NCI-H345 (cell line): ENCODE results near the gene SKI.
"Not testable (repeated sequence)": the region's sequence is repeated elsewhere in the genome, so short reads cannot be mapped to it uniquely, and the experiment has no call there.

Experiments
- DNase-seq: peaks from one replicate; lab custom pipeline; 2025; lab: John Stamatoyannopoulos, UW

SKI gene

GRCh38 chr1:2294033-2294724 lies 66.1 kb downstream of the SKI start:
- DNase-seq: no peak

GRCh38 chr1:2294725-2295078 lies 66.6 kb downstream of the SKI start:
- no peak for DNase-seq

- no peak for DNase-seq
Observed at GRCh38 chr1:2295526-2295925, 67.4 kb downstream of the SKI start.

DNA sequence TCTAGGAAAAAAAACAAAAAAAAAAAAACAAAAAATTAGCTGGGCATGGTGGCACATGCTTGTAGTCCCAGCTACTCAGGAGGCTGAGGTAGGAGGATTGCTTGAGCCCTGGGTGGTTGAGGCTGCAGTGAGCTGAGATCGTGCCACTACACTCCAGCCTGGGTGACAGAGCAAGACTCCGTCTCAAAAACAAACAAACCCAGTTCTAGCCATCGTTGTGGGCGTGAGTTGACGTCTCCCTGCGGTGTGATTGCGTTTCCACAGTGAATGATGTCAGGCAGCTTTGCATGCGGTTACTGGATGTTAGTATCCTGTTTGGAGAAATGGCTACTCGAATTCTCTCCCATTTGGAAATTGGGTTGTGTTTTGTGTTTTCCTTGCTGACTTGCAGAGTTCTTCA lies 68.1 kb downstream of the SKI start:
- DNase-seq: not testable (repeated sequence)

- DNase-seq: no peak
Observed at GRCh38 chr1:2296614-2297013, 68.5 kb downstream of the SKI start.

- DNase-seq: no peak
Observed at GRCh38 chr1:2297246-2298011, 69.3 kb downstream of the SKI start.

DNA sequence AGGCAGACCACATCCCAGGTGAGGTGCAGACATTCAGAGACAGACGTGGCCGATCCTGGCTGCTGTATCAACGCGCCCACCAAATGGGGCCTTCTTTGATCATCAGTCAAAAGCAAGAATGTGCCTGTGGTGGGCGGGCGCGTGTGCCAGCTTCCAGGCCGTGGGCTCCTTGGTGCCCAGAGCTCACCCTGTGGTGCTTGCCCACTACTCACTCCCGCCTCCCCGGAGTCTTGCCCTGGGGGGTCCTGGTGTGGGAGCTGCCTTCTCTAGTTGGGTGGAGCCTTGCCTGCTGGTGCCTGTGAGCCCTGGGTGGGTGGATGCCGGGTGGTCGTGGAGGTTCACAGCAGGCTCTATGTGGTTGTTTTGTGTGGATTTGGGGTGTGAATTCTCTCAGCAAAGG lies 70.6 kb downstream of the SKI start:
- no peak for DNase-seq

- DNase-seq: no peak
Observed at GRCh38 chr1:2299131-2299627, 71.1 kb downstream of the SKI start.

DNA sequence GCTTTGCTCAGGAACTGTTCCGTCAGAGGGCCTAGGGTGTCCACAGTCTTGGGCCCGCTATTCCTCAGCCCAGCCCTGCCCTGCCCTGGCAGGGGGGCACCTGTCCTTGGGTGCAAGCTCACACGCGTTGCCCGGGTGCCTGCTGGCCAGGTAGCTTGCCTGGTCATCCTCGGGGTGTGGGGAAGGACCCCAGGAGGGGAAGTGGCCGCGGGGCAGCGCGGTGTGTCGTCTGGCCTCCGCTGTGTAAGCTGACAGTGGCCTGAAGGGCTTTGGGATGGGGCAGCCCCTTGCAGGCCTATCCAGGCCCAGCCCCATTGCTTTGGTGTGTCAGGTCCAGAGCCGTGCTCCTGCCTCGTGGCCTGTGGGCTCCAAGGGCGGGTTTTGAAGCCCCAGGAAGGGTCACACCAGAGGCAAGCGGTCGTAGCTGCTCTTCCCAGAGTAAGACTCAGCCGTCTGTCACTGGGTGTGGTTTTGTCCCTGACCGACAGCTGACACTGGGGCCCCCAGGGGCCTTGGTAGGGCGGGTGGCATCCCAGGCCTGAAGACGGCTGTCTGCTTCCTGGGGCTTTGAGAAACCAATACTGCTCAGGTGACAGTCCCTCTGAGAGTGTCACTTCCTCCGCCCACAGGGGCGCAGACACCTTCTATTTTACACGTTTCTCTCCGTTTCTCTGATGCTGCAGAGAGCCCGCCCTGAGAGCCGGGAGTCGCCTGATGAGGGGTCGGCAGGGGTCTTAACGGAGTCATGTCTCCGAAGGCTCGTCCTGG lies 72.1 kb downstream of the SKI start:
- no peak for DNase-seq

GRCh38 chr1:2300851-2301606 lies 72.9 kb downstream of the SKI start:
- DNase-seq: no peak

DNA sequence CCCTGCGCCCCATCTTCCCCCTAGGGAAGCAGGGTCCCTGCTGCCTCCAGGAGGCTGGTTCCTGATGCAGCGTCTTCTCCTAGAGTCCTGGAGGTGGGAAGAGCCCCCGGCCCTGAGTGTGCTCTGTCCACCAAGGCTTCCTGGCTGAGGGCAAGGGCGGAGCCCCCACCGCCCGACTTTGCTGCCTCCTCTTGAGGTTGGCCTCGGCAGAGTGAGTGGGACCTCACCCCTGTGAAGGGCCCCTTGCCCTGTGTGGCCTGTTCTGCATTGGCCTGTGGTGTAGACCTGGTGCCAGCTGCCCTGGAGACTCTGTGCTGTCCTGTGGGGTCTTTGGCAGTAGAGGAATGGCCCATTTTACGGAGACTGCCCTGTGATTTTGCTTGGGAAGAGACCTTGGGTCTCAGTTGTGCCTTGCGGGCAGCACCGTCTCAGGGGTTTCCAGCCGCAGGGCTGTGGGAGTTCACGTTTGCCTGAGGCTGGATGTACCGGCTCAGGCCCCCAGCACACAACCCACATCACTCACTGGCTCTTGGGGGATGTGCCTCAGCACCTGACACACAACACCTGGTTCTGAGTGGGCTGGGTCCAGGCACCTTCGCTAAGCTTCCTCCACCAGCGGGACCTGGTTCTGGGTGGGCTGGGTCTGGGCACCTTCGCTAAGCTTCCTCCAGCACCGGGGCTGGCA lies 73.6 kb downstream of the SKI start:
- no peak for DNase-seq

DNA sequence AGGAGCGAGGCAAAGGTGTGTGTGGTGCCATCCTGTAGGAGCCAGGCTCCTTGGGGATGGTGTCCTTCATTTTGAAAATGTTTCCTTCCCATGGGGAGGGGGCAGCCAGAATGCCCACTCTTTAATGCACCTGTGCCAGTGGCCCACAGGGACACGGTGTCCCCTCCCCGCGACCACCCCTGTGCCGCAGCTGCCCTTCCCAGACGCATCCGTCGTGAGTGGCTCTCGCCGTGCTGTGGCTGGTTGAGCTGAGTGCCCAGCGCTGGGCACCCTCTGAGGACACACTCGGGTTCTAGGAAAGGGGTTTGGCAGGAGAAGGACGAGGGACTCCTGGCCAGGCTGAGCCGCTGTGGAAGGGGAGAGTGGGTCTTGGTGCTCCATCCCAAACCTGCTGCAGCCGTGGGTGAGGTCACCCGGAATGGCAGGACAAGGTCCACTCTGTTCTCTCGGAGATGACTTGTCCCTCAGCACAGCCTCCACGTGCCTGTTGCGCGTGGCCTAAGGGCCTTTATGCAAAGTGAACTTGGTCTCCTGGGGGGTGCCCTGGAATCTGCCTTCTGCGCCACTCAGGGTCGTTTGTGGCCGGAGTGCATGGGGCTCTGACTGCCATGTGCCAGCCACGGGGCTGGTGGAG lies 74.3 kb downstream of the SKI start:
- no peak for DNase-seq

- DNase-seq: no peak
Observed at GRCh38 chr1:2303016-2303775, 75.1 kb downstream of the SKI start.

- no peak for DNase-seq
Observed at GRCh38 chr1:2303781-2304180, 75.7 kb downstream of the SKI start.

- DNase-seq: no peak
Observed at GRCh38 chr1:2304282-2304681, 76.2 kb downstream of the SKI start.

GRCh38 chr1:2304921-2305681 lies 77.0 kb downstream of the SKI start:
- no peak for DNase-seq

DNA sequence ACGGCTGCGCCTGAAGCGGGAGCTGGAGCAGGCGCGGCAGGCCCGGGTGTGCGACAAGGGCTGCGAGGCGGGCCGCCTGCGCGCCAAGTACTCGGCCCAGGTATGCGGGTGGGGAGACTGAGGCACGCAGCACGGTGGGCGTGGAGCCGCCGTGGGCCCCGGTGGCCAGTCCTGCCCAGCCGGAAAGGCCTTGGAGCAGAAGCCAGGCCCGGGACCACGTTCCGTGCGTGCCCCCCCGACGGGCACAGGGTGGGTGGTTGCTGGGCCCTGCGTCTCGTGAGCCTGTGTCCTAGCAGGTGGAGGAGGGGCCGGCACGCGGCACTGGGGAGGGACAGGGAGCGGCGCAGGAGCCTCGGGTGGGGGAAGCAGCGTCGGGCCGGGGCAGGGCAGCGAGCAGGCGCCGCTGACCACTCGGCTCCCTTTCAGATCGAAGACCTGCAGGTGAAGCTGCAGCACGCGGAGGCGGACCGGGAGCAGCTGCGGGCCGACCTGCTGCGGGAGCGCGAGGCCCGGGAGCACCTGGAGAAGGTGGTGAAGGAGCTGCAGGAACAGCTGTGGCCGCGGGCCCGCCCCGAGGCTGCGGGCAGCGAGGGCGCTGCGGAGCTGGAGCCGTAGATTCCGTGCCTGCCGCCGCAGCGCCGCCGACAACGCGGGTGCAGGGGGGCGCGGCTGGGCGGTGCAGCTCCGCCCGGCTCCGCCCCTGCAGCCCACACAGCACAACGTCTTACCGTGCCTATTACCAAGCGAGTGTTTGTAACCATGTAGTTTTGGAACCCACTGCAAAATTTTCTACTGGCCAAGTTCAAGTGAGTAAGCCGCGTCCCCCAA lies 78.2 kb downstream of the SKI start:
- DNase-seq: no peak

GRCh38 chr1:2307064-2307605 lies 79.0 kb downstream of the SKI start:
- DNase-seq: no peak
